K562 (cell line): ENCODE data around the gene SYTL4. TPM values are rescaled to one million over a fixed set of nuclear protein-coding genes. Genes with fewer than 3 reads are reported as not detected.

Source experiments
- AFF1 ChIP-seq, 2 experiments: fragments of 450-650 bp; IDR thresholded peaks; 2 replicates each; pipeline ENCODE4 v1.6.1; 2018; ENCODE audit warnings: mild to moderate bottlenecking in 2 of 2, low read depth in 1 of 2; ENCODE audit not compliant: partially characterized antibody in 2 of 2
- CREB3L1 ChIP-seq: fragments of 450-650 bp; IDR thresholded peaks from 2 replicates; pipeline ENCODE4 v1.6.1; 2014; ENCODE audit warnings: low read depth, mild to moderate bottlenecking, moderate library complexity, borderline replicate concordance
- CTCF ChIP-seq, 3 experiments: IDR thresholded peaks in 2 of 3; conservative IDR thresholded peaks in 1 of 3; 2 replicates each; pipeline ENCODE4 v1.5.1; 2011 to 2012; ENCODE audit warnings: low read length in 3 of 3, mild to moderate bottlenecking in 3 of 3, control low read depth in 2 of 3, improper control_type of control experiment in 1 of 3, inconsistent platforms in 1 of 3, low read depth in 1 of 3, mixed read lengths in 1 of 3, moderate library complexity in 1 of 3; ENCODE audit not compliant: insufficient read depth in 2 of 3
- DIDO1 ChIP-seq: fragments of 450-650 bp; IDR thresholded peaks from 2 replicates; pipeline ENCODE4 v1.6.1; 2016; ENCODE audit warnings: low read depth, missing biosample characterization, missing genetic modification characterization
- FOXA3 ChIP-seq, 2 experiments: fragments of 450-650 bp in 1 of 2; sonication (generic) in 1 of 2; formaldehyde crosslinking; IDR thresholded peaks in 1 of 2; conservative IDR thresholded peaks in 1 of 2; 2 replicates each; pipeline versions ENCODE4 v1.4.0 to v1.8.0; 2020 to 2022; ENCODE audit warnings: mild to moderate bottlenecking in 2 of 2, missing genetic modification reagents in 1 of 2
- FOXK1 ChIP-seq: sonication (generic); formaldehyde crosslinking; IDR thresholded peaks from 2 replicates; pipeline ENCODE4 v1.8.0; 2022; ENCODE audit warnings: missing genetic modification reagents, mild to moderate bottlenecking, borderline replicate concordance
- HDGF ChIP-seq: fragments of 450-650 bp; IDR thresholded peaks from 2 replicates; pipeline ENCODE4 v1.6.1; 2016
- HOXB6 ChIP-seq: fragments of 250-450 bp; sonication (Bioruptor Pico); IDR thresholded peaks from 2 replicates; pipeline ENCODE4 v1.5.1; 2022; ENCODE audit warnings: mild to moderate bottlenecking, borderline replicate concordance
- MAZ ChIP-seq, 2 experiments: fragments of 450-650 bp in 1 of 2; sonication (generic) in 1 of 2; formaldehyde crosslinking; IDR thresholded peaks in 1 of 2; conservative IDR thresholded peaks in 1 of 2; 2 replicates each; pipeline versions ENCODE4 v1.4.0 to v1.5.0; 2020; ENCODE audit warnings: mild to moderate bottlenecking in 1 of 2, missing genetic modification reagents in 1 of 2
- RBFOX2 ChIP-seq: fragments of 200-400 bp; formaldehyde crosslinking; IDR thresholded peaks from 2 replicates; pipeline ENCODE4 v1.6.1; 2017; ENCODE audit warnings: low read depth, mild to moderate bottlenecking, low read length, moderate library complexity
- SIN3A ChIP-seq, 2 experiments: fragments of 150-350 bp in 1 of 2; IDR thresholded peaks; 2 replicates each; pipeline ENCODE4 v1.6.1; 2011 to 2016; ENCODE audit warnings: borderline replicate concordance in 2 of 2, low read depth in 2 of 2, low read length in 2 of 2, mild to moderate bottlenecking in 2 of 2, moderate library complexity in 2 of 2; ENCODE audit not compliant: control insufficient read depth in 1 of 2
- THRA ChIP-seq: fragments of 450-650 bp; IDR thresholded peaks from 2 replicates; pipeline ENCODE4 v1.6.1; 2017; ENCODE audit warnings: mild to moderate bottlenecking, moderate library complexity
- TSC22D4 ChIP-seq: fragments of 450-650 bp; IDR thresholded peaks from 2 replicates; pipeline ENCODE4 v1.6.1; 2016; ENCODE audit warnings: missing genetic modification characterization, missing biosample characterization, control low read depth
- ZFP91 ChIP-seq: sonication (generic); formaldehyde crosslinking; IDR thresholded peaks from 2 replicates; pipeline ENCODE4 v1.8.0; 2022; ENCODE audit warnings: mild to moderate bottlenecking, missing genetic modification reagents
- polyA plus RNA-seq, 8 experiments: library from polyadenylated mRNA; depleted of rRNA in 4 of 8; stranded (reverse) in 5 of 8; unstranded in 3 of 8; fragments of >200 nt; fragmentation: Nextera tagmentation in 2 of 8; fragmentation: Illumina TruSeq in 1 of 8; extraction: Ambion mirVana in 2 of 8; extraction: Trizol in 1 of 8; gene quantifications; 2 replicates each; pipeline versions ENCODE4 v1.2.1 to v1.2.3, GENCODE V29; 2011 to 2014; ENCODE audit warnings: inconsistent platforms in 1 of 8, missing spikeins in 1 of 8
- total RNA-seq, 7 experiments: library from RNA; depleted of rRNA in 6 of 7; stranded (reverse); fragments of >200 nt in 6 of 7; fragmentation: Illumina TruSeq in 2 of 7; extraction: Trizol in 2 of 7; gene quantifications; 2 replicates each; pipeline versions ENCODE4 v1.2.1 to v1.2.3, GENCODE V29; 2011 to 2021; ENCODE audit warnings: low replicate concordance in 1 of 7

Gene SYTL4
- total and polyA plus RNA-seq, 9 of the 15 experiments (the other 6 are each of a cell fraction or from before 2014, with no cell fraction given), result 0.65 to 9.0 (median 1.5) TPM

GRCh38 chrX:100731441-100732281, at the start of gene SYTL4 (continued):
- TF ChIP-seq ZFP91 (CRISPR knock-in tag), result peak; percentile 81
- peak; percentile 61 for TF ChIP-seq RBFOX2
- no peak for TF ChIP-seq THRA
- TF ChIP-seq DIDO1 (tag), result no peak
- no peak for TF ChIP-seq TSC22D4 (tag)
- no peak for TF ChIP-seq FOXA3 (CRISPR knock-in tag; conservative IDR thresholded peaks at IDR 0.05 in 1 of 2, IDR thresholded peaks at IDR 0.05 in 1 of 2)
- TF ChIP-seq AFF1 (IDR thresholded peaks at IDR 0.05; ENCODE audit: low read depth in 1 of 2, partially characterized antibody in 2 of 2), result no peak
- no peak for TF ChIP-seq CREB3L1
- no peak for TF ChIP-seq FOXK1
- no peak for TF ChIP-seq SIN3A (IDR thresholded peaks at IDR 0.05; ENCODE audit: borderline replicate concordance in 2 of 2, control insufficient read depth in 1 of 2, low read depth in 2 of 2, low read length in 2 of 2)
- TF ChIP-seq HOXB6 (CRISPR knock-in tag), result no peak
- peak in 1 of 3 experiments; percentile 21; a peak in 1 of 6 replicates for TF ChIP-seq CTCF (IDR thresholded peaks at IDR 0.05 in 2 of 3, conservative IDR thresholded peaks at IDR 0.05 in 1 of 3; ENCODE audit: insufficient read depth in 2 of 3, low read depth in 1 of 3, low read length in 3 of 3)
- TF ChIP-seq HDGF, result no peak
- 0 out of 4 replicates have a peak, but pooled peaks of 1 of the 2 experiments have one; percentile 12 for TF ChIP-seq MAZ (CRISPR knock-in tag; conservative IDR thresholded peaks at IDR 0.05 in 1 of 2, IDR thresholded peaks at IDR 0.05 in 1 of 2)
